Measurements from ENCODE around the gene CSTPP1.

GRCh38 chr11:47137476-47137875, 200.9 kb downstream of the CSTPP1 start:
- TF ChIP-seq CTCF (conservative IDR thresholded peaks at IDR 0.05) (no peak), EZH2 (IDR thresholded peaks at IDR 0.05; ENCODE audit: low read depth) (no peak)
